Lung (tissue), 12 donors: ENCODE measurements around the gene CELF1. TPM values are rescaled to one million over a fixed set of nuclear protein-coding genes. Genes with fewer than 3 reads are reported as not detected.

ENCODE experiments used
- ATAC-seq: fragments of 200-7000 bp; cut with Tn5 transposase; one replicate; pipeline ENCODE4 v1.9.1; 2020; ENCODE audit warnings: moderate number of reproducible peaks; ENCODE audit not compliant: insufficient read depth, low FRiP score
- DNase-seq, 3 donors: peaks; one replicate each; pipeline ENCODE4 v3.0.0-alpha.2; 2013 to 2017
- H3K27ac ChIP-seq, 2 donors: one replicate each; pipeline ENCODE4 v1.5.1; 2013; ENCODE audit warnings: mild to moderate bottlenecking in 2 of 2, moderate library complexity in 2 of 2, control low read depth in 1 of 2, inconsistent platforms in 1 of 2, low read depth in 1 of 2, low read length in 1 of 2
- H3K27me3 ChIP-seq, 3 donors: one replicate each; pipeline ENCODE4 v1.5.1; 2013; ENCODE audit warnings: low read length in 2 of 3; ENCODE audit not compliant: control insufficient read depth in 3 of 3, insufficient read depth in 3 of 3
- H3K36me3 ChIP-seq, 4 donors: one replicate each; pipeline ENCODE4 v1.5.1; 2013; ENCODE audit warnings: low read length in 4 of 4, mild to moderate bottlenecking in 1 of 4, moderate library complexity in 1 of 4; ENCODE audit not compliant: control insufficient read depth in 4 of 4, insufficient read depth in 4 of 4
- H3K4me1 ChIP-seq, 5 donors: one replicate each; pipeline ENCODE4 v1.5.1; 2013; ENCODE audit warnings: low read length in 5 of 5, mild to moderate bottlenecking in 2 of 5, moderate library complexity in 1 of 5; ENCODE audit not compliant: control insufficient read depth in 5 of 5, insufficient read depth in 5 of 5
- H3K4me3 ChIP-seq: one replicate; pipeline ENCODE4 v1.5.1; 2013; ENCODE audit warnings: mild to moderate bottlenecking, control low read depth, moderate library complexity
- H3K9ac ChIP-seq, 2 donors: one replicate each; pipeline ENCODE4 v1.5.1; 2013; ENCODE audit warnings: low read length in 2 of 2, control low read depth in 1 of 2; ENCODE audit not compliant: insufficient read depth in 1 of 2
- H3K9me3 ChIP-seq, 4 donors: one replicate each; pipeline ENCODE4 v1.5.1; 2013; ENCODE audit warnings: low read length in 3 of 4, mild to moderate bottlenecking in 1 of 4, moderate library complexity in 1 of 4; ENCODE audit not compliant: control insufficient read depth in 4 of 4, insufficient read depth in 3 of 4
- WGBS, 2 donors: extraction: QIAGEN DNeasy Blood & Tissue Kit; methylation state at CpG; one replicate each; pipeline ENCODE4 v1.1.7; 2013; 5-methylcytosine and 5-hydroxymethylcytosine counted together
- polyA plus RNA-seq, 2 donors: library from polyadenylated mRNA; stranded (reverse); fragments of 200-250 nt; gene quantifications; one replicate each; pipeline ENCODE4 v1.2.1, GENCODE V29; 2013
- total RNA-seq, 2 donors: library from RNA; depleted of rRNA in 1 of 2; stranded (reverse); fragments of >200 nt in 1 of 2; gene quantifications; one replicate each; pipeline ENCODE4 v1.2.1, GENCODE V29; 2014 to 2021
- TF ChIP-seq, protein P1 (sequence below): IDR thresholded peaks from 2 replicates; pipeline ENCODE4 v1.5.1; 2012; ENCODE audit warnings: mild to moderate bottlenecking; ENCODE audit errors: control extremely low read depth, extremely low read depth
- donor health status: control.
- donor health status: control.
- donor health status: Bipolar disorder and iron deficiency.
- donor health status: healthy.
- donor health status: DM: yes; HTN: yes; CAD: no.

The CELF1 gene
- total and polyA plus RNA-seq, 4 donors, result 32.2 to 184 (median 63.8) TPM

DNA sequence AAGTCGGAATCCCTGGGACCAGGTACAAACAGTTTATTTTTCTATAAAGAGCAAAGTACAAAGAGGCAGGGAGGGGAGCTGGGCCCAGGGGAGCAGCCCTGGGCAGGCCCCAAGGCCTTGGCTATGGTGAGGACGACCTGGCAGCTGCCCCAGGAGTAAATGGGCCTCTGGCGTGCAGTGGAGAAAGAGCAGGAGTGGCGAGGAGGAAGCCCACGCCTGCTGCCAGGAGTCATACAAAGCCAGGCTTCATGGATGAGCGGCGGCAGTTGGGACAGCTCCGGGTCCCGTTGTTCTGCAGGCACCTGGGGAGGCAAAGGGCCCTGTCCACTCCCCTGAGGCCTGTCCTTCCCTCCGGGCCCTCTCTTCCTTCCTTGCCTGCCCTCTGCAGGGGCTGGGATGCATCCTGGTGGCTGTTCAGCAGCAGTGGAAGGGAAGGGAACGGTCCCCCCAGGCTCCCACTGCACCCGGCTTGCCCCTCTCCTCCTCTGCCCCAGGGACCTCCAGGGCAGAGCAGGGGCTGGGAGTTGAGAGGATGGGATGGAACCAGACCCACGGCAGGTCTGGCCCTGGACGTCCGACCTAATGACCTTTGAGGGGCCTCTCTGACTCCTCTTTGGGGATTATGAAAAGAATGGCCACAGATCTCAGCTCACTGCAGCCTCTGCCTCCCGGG, 115.0 kb downstream of the CELF1 start:
- peaks cover 0 to 4% (median 0%) of the 10 kb centered on the region in 5 donors for H3K4me1 ChIP-seq
- no peaks in the 10 kb centered on the region for H3K9me3 ChIP-seq
- no peaks in the 10 kb centered on the region for H3K36me3 ChIP-seq
- H3K27ac ChIP-seq, result no peak overlapping the region
- H3K4me3 ChIP-seq, result no peak overlapping the region
- ATAC-seq (no peak), DNase-seq (peak in 1 of 3 donors; percentile 21)
- no peak overlapping the region for H3K9ac ChIP-seq
- WGBS, 2 donors, result 64 to 75% methylated on average over 16 of the region's 16 CpGs
- TF ChIP-seq, protein P1, sequence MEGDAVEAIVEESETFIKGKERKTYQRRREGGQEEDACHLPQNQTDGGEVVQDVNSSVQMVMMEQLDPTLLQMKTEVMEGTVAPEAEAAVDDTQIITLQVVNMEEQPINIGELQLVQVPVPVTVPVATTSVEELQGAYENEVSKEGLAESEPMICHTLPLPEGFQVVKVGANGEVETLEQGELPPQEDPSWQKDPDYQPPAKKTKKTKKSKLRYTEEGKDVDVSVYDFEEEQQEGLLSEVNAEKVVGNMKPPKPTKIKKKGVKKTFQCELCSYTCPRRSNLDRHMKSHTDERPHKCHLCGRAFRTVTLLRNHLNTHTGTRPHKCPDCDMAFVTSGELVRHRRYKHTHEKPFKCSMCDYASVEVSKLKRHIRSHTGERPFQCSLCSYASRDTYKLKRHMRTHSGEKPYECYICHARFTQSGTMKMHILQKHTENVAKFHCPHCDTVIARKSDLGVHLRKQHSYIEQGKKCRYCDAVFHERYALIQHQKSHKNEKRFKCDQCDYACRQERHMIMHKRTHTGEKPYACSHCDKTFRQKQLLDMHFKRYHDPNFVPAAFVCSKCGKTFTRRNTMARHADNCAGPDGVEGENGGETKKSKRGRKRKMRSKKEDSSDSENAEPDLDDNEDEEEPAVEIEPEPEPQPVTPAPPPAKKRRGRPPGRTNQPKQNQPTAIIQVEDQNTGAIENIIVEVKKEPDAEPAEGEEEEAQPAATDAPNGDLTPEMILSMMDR, result no peak
- no peaks in the 10 kb centered on the region for H3K27me3 ChIP-seq

DNA sequence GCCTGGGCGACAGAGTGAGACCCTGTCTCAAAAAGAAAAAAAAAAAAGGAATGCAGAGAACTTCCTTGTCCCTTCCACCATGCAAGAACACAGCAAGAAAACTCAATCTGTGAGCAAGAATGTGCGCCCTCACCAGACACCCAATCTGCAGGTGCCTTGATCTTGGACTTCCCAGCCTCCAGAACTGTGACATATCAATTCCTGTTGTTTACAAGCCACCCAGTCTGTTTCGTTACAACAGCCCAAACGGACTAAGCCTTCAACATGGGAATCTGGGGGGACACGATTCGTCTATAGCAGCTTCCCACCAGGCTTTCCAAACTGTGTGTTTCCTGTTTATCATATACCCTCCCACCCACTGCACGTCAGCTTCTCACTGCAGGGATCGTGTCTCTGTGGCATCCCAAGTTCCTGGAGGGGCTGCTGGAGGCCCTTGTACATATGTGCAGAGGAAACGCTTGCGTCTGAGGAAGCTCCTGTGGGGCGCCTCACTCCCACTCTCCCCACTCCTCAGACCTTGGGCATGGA, 115.7 kb downstream of the CELF1 start:
- Histone ChIP-seq H3K36me3 (no peaks in the 10 kb centered on the region), H3K27me3 (no peaks in the 10 kb centered on the region), H3K4me1 (peaks cover 0 to 4% (median 0%) of the 10 kb centered on the region in 5 donors), H3K9me3 (no peaks in the 10 kb centered on the region), H3K4me3 (no peak overlapping the region), H3K9ac (no peak overlapping the region), H3K27ac (no peak overlapping the region)
- 74 to 75% methylated on average over 11 of the region's 11 CpGs for WGBS, 2 donors
- no peak for ATAC-seq
- DNase-seq, result peak in 1 of 3 donors; percentile 33
- TF ChIP-seq, protein P1, result no peak

DNA sequence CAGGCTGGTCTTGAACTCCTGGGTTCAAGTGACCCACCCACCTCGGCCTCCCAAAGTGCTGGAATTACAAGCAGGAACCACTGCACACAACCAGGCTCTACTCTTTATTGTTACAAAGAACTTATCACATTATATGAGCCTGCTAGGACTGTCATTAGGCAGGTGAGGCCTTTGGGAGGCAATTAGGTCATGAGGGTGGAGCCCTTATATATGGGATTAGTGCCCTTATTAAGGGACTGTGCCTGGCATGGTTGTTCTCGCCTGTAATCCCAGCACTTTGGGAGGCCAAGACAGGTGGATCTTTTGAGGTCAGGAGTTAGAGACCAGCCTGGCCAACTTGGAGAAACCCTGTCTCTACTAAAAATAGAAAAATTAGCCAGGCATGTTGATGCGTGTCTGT, 116.2 kb downstream of the CELF1 start:
- WGBS, 2 donors, result 97 to 98% methylated on average over 3 of the region's 3 CpGs
- ATAC-seq, result no peak

More for the DNA sequence above, 116.2 kb downstream of the CELF1 start:
- Histone ChIP-seq H3K9ac (no peak overlapping the region), H3K36me3 (no peaks in the 10 kb centered on the region), H3K9me3 (no peaks in the 10 kb centered on the region), H3K4me1 (peaks cover 0 to 4% (median 0%) of the 10 kb centered on the region in 5 donors), H3K27me3 (no peaks in the 10 kb centered on the region), H3K27ac (no peak overlapping the region), H3K4me3 (no peak overlapping the region)
- no peak for DNase-seq
- TF ChIP-seq, protein P1, result no peak
